Stimulated activated CD8-positive, alpha-beta memory T cell treated with anti-CD3 and anti-CD28 coated beads, Interleukin-7, amount 100 ng/mL, for 4 hours (primary cell): ENCODE results near the gene EPGN.

Experiments
- DNase-seq, 2 donors: peaks; one replicate each; pipeline ENCODE4 v3.0.0-alpha.2; 2020; ENCODE audit warnings: low read depth in 2 of 2

EPGN gene

GRCh38 chr4:74308215-74308614 lies at the start of gene EPGN:
EPGN (plus strand) TSS chr4:74308470; CDS start chr4:74308534, 64 bp downstream.
- DNase-seq = no peak

GRCh38 chr4:74258963-74259362 lies 49.3 kb upstream of the EPGN start:
- no peak for DNase-seq

- DNase-seq = no peak
These were observed 48.2 kb upstream of the EPGN start for GRCh38 chr4:74260036-74260435.

- no peak for DNase-seq
These were observed 45.7 kb upstream of the EPGN start for GRCh38 chr4:74262522-74262921.

GRCh38 chr4:74263551-74263950 lies 44.7 kb upstream of the EPGN start:
- DNase-seq = no peak

GRCh38 chr4:74266081-74266480 lies 42.2 kb upstream of the EPGN start:
- no peak for DNase-seq

GRCh38 chr4:74267998-74268606 lies 40.2 kb upstream of the EPGN start:
- no peak for DNase-seq

GRCh38 chr4:74268643-74269042 lies 39.6 kb upstream of the EPGN start:
- no peak for DNase-seq

GRCh38 chr4:74278490-74278889 lies 29.8 kb upstream of the EPGN start:
- no peak for DNase-seq

GRCh38 chr4:74279716-74280115 lies 28.6 kb upstream of the EPGN start:
- DNase-seq = no peak

GRCh38 chr4:74282926-74283325 lies 25.3 kb upstream of the EPGN start:
- no peak for DNase-seq

GRCh38 chr4:74283614-74284013 lies 24.7 kb upstream of the EPGN start:
- no peak for DNase-seq

- no peak for DNase-seq
These were observed 24.2 kb upstream of the EPGN start for GRCh38 chr4:74284053-74284452.

- no peak for DNase-seq
These were observed 21.1 kb upstream of the EPGN start for GRCh38 chr4:74287164-74287563.

GRCh38 chr4:74287791-74288190 lies 20.5 kb upstream of the EPGN start:
- DNase-seq = no peak

- no peak for DNase-seq
These were observed 16.8 kb upstream of the EPGN start for GRCh38 chr4:74291471-74291870.

GRCh38 chr4:74292111-74292870 lies 16.0 kb upstream of the EPGN start:
- no peak for DNase-seq

- DNase-seq = no peak
These were observed 14.7 kb upstream of the EPGN start for GRCh38 chr4:74293558-74293957.

GRCh38 chr4:74294681-74295080 lies 13.6 kb upstream of the EPGN start:
- no peak for DNase-seq

GRCh38 chr4:74297539-74297938 lies 10.7 kb upstream of the EPGN start:
- no peak for DNase-seq

- no peak for DNase-seq
These were observed 4.1 kb upstream of the EPGN start for GRCh38 chr4:74304095-74304625.

GRCh38 chr4:74305000-74305399 lies 3.3 kb upstream of the EPGN start:
- no peak for DNase-seq

- no peak for DNase-seq
These were observed 1.1 kb upstream of the EPGN start for GRCh38 chr4:74307170-74307569.
